ENCODE results near the gene IGFL1.
"Not testable (repeated sequence)": the region's sequence is repeated elsewhere in the genome, so short reads cannot be mapped to it uniquely, and the experiment has no call there.

Gene IGFL1

DNA sequence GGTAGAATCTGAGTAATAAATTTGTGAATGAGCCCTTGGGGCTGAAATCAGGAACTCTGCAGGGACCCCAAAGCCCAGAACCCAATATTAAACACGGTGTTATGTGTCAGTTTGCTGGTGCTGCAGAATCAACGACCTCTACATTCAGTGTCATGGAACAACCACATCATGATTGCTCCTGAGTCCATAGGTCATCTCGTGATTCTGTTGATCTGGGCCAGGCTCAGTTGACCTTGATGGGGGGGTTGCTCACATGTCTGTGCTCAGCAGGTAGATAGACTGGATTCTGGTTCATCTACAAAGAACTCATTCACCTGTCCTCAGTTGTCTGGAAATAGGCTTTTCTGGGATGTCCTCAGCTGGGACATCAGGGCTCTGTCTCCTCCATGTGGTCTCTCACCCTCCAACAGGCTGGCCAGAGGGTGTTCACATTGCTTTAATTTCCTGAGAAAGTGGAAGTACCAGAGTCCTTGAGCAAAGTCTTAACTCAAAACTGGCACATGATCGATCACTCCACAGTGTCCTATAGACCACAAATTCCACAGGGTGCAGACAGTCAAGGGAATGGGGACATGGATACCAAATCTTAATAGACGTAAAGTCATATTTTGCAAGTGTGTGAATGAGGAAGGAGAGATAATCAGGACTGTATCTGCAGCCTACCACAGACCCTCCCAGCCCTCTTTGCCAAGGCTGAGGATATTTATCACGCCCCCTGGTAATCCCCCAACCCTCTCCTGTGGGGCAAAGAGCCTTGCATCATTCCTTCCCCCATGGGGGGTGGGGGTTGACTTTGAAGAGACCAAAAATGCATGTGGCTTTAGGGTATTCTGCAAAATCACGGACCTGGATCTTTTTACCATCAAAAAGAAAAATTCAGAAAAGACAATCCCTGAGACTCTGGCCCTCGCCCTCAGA is 39.3 kb upstream of the IGFL1 start:
- H3K4me3 ChIP-seq (ENCODE audit: insufficient read depth, low read length, poor library complexity, severe bottlenecking) = no peak overlapping the region
- H3K36me3 ChIP-seq (ENCODE audit: low read length) = no peaks in the 10 kb centered on the region
- H3K9me2 ChIP-seq (replicated peaks; ENCODE audit: insufficient read depth, low read length) = no peaks in the 10 kb centered on the region
- TF ChIP-seq, protein P1, sequence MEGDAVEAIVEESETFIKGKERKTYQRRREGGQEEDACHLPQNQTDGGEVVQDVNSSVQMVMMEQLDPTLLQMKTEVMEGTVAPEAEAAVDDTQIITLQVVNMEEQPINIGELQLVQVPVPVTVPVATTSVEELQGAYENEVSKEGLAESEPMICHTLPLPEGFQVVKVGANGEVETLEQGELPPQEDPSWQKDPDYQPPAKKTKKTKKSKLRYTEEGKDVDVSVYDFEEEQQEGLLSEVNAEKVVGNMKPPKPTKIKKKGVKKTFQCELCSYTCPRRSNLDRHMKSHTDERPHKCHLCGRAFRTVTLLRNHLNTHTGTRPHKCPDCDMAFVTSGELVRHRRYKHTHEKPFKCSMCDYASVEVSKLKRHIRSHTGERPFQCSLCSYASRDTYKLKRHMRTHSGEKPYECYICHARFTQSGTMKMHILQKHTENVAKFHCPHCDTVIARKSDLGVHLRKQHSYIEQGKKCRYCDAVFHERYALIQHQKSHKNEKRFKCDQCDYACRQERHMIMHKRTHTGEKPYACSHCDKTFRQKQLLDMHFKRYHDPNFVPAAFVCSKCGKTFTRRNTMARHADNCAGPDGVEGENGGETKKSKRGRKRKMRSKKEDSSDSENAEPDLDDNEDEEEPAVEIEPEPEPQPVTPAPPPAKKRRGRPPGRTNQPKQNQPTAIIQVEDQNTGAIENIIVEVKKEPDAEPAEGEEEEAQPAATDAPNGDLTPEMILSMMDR (IDR thresholded peaks at IDR 0.05; ENCODE audit: insufficient read depth, low read length, poor library complexity, severe bottlenecking) = no peak
- no peak for TF ChIP-seq EZH2phosphoT487 (conservative IDR thresholded peaks at IDR 0.05; ENCODE audit: low read length)
- H3K27me3 ChIP-seq (ENCODE audit: low read length) = no peaks in the 10 kb centered on the region
- no peak overlapping the region for H3K9ac ChIP-seq (ENCODE audit: low read length)
- no peaks in the 10 kb centered on the region for H3K9me3 ChIP-seq (ENCODE audit: insufficient read depth, low read length)
- H4K20me1 ChIP-seq (ENCODE audit: low read depth, low read length) = no peaks in the 10 kb centered on the region
- H2AFZ ChIP-seq (ENCODE audit: low read depth, low read length, severe bottlenecking) = no peak overlapping the region
- H3K79me2 ChIP-seq (ENCODE audit: insufficient read depth, low read length) = no peaks in the 10 kb centered on the region
- H3F3A ChIP-seq (ENCODE audit: insufficient read depth) = no peaks in the 10 kb centered on the region
- no peak overlapping the region for H3K4me2 ChIP-seq (ENCODE audit: low read depth, low read length, poor library complexity, severe bottlenecking)
- no peak overlapping the region for H3K27ac ChIP-seq (ENCODE audit: low read depth, low read length)

DNA sequence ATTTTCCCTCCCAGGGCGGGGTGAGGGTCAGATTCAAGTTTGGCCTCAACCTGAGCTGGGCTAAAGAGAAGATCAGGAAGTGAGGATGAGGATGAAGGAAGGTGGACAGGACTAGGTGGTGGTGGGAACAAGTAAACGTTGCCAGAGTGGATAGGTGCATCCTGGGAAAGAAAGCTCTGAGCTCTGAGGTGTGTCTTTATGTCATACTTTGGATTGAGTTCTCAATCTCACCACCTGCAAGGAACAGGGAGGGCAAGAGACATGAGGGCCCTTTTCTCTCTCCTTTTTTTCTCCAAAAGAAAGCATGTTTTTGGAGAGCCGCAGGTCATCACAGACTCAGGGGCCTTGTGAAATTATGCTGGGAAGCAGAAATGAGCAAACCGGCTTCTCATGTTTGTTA is 38.2 kb upstream of the IGFL1 start:
- no peak overlapping the region for H3K27ac ChIP-seq (ENCODE audit: low read depth, low read length)
- no peaks in the 10 kb centered on the region for H4K20me1 ChIP-seq (ENCODE audit: low read depth, low read length)
- no peak overlapping the region for H3K4me3 ChIP-seq (ENCODE audit: insufficient read depth, low read length, poor library complexity, severe bottlenecking)
- H3K9me3 ChIP-seq (ENCODE audit: insufficient read depth, low read length) = no peaks in the 10 kb centered on the region
- no peak for TF ChIP-seq EZH2phosphoT487 (conservative IDR thresholded peaks at IDR 0.05; ENCODE audit: low read length)
- TF ChIP-seq, protein P1 (IDR thresholded peaks at IDR 0.05; ENCODE audit: insufficient read depth, low read length, poor library complexity, severe bottlenecking) = no peak
- H3K79me2 ChIP-seq (ENCODE audit: insufficient read depth, low read length) = no peaks in the 10 kb centered on the region
- no peaks in the 10 kb centered on the region for H3K27me3 ChIP-seq (ENCODE audit: low read length)
- H3K36me3 ChIP-seq (ENCODE audit: low read length) = no peaks in the 10 kb centered on the region
- H3K9me2 ChIP-seq (replicated peaks; ENCODE audit: insufficient read depth, low read length) = no peaks in the 10 kb centered on the region
- no peak overlapping the region for H3K9ac ChIP-seq (ENCODE audit: low read length)
- H3K4me2 ChIP-seq (ENCODE audit: low read depth, low read length, poor library complexity, severe bottlenecking) = no peak overlapping the region
- H2AFZ ChIP-seq (ENCODE audit: low read depth, low read length, severe bottlenecking) = no peak overlapping the region
- H3F3A ChIP-seq (ENCODE audit: insufficient read depth) = no peaks in the 10 kb centered on the region

DNA sequence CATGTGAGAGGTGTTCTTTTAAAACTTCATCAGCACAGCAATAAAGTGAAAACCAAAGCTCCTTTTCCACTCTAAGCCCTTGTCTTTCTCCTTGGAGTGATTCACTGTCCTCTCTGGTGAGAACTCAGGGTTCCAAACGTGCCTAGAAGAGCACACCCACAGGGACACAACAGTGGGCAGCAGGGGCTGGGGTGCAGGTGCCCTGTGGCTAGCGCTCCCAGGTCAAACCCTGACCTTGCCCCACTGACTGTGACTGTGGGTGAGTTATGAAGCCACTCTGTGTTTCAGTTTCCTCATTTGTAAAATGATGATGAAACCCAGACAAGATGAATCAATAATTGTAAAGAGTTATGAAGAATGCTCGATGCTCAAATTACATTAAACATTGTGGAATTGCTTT is 37.6 kb upstream of the IGFL1 start:
- Histone ChIP-seq H3K9me3 (ENCODE audit: insufficient read depth, low read length) (no peaks in the 10 kb centered on the region), H4K20me1 (ENCODE audit: low read depth, low read length) (no peaks in the 10 kb centered on the region), H3K4me3 (ENCODE audit: insufficient read depth, low read length, poor library complexity, severe bottlenecking) (no peak overlapping the region), H3K4me2 (ENCODE audit: low read depth, low read length, poor library complexity, severe bottlenecking) (no peak overlapping the region), H3K79me2 (ENCODE audit: insufficient read depth, low read length) (no peaks in the 10 kb centered on the region), H3K9me2 (replicated peaks; ENCODE audit: insufficient read depth, low read length) (no peaks in the 10 kb centered on the region), H3K27me3 (ENCODE audit: low read length) (no peaks in the 10 kb centered on the region), H3K9ac (ENCODE audit: low read length) (no peak overlapping the region), H3K27ac (ENCODE audit: low read depth, low read length) (no peak overlapping the region), H3F3A (ENCODE audit: insufficient read depth) (no peaks in the 10 kb centered on the region), H2AFZ (ENCODE audit: low read depth, low read length, severe bottlenecking) (no peak overlapping the region), H3K36me3 (ENCODE audit: low read length) (no peaks in the 10 kb centered on the region)
- no peak for TF ChIP-seq EZH2phosphoT487 (conservative IDR thresholded peaks at IDR 0.05; ENCODE audit: low read length)
- TF ChIP-seq, protein P1 (IDR thresholded peaks at IDR 0.05; ENCODE audit: insufficient read depth, low read length, poor library complexity, severe bottlenecking) = no peak

DNA sequence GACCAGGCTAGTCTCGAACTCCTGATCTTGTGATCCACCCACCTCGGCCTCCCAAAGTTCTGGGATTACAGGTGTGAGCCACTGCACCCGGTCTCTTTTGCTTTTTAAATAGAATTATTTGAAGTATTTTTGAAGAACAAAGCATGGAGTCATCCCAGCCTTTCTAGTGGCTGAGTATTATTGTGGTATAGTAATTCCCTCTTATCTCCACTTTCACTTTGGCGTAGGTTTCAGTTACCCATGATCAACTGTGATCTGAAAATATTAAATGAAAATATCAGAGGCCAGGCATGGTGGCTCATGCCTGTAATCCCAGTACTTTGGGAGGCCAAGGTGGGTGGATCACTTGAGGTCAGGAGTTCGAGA is 36.9 kb upstream of the IGFL1 start:
- not testable (repeated sequence) for H3F3A ChIP-seq (ENCODE audit: insufficient read depth); H4K20me1 ChIP-seq (ENCODE audit: low read depth, low read length); H3K27ac ChIP-seq (ENCODE audit: low read depth, low read length); H3K9me2 ChIP-seq (replicated peaks; ENCODE audit: insufficient read depth, low read length); H3K27me3 ChIP-seq (ENCODE audit: low read length); H3K4me2 ChIP-seq (ENCODE audit: low read depth, low read length, poor library complexity, severe bottlenecking); H2AFZ ChIP-seq (ENCODE audit: low read depth, low read length, severe bottlenecking); H3K36me3 ChIP-seq (ENCODE audit: low read length); H3K9me3 ChIP-seq (ENCODE audit: insufficient read depth, low read length); H3K4me3 ChIP-seq (ENCODE audit: insufficient read depth, low read length, poor library complexity, severe bottlenecking); H3K79me2 ChIP-seq (ENCODE audit: insufficient read depth, low read length); H3K9ac ChIP-seq (ENCODE audit: low read length)

All from SU-DHL-6 (cell line).